ENCODE data around the gene TPR.

The TPR gene

DNA sequence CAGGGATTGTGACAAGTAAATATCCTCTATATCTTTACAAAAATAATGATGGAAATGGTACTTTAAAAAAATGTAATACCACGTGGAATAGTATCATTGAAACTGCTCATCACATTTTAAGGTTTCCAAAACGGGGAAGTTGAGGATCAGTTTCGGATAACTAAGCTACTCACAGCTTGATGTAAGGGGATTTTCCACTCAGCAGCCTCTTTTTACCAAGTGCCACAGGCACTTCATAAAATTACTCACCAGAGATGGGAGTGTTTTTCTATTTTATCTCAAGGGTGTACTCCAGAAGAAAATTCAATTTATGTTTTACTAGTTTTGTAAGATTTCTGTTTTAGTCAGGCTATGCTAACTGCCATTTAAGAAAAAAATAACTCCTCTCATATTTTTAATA lies 91.7 kb downstream of the TPR start:
- no peak for DNase-seq

DNA sequence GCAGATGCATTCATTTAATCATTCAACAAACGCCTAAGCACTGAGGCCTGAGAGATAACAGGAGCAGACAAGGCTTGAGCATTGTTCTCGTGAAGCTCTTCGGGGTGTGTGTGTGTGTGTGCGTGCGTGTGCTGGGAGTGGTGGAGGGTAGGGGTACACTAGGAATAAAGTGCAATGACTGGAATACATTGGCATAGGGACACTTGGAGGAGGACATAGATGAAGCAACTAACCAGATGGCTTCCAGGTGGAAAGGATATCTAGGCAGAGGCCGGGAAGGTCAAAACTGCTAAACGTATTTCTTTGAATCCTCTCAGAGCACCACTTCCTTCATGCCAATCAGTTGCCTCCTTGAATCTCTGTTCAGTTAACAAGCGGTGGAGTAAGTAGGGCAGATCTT lies 92.6 kb downstream of the TPR start:
- no peak for DNase-seq

DNA sequence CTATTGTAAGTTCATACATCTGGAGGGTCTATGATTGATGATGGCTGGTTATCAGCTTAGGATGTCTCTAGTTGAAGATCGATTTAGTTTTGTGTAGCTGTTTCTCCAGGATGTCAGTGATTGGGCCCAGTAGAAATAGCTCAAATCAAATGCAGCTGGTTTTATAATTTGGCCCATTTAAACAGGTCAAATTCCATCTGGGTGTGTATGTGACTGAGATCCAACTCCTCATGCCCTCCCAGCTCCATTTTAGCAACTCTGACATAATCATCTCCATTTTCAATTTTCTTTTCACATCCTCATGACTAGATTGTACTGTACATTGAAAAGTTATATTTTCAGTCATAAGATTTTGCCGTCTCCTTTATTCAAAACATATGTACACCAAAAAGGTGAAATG lies 99.2 kb downstream of the TPR start:
- DNase-seq, result no peak

DNA sequence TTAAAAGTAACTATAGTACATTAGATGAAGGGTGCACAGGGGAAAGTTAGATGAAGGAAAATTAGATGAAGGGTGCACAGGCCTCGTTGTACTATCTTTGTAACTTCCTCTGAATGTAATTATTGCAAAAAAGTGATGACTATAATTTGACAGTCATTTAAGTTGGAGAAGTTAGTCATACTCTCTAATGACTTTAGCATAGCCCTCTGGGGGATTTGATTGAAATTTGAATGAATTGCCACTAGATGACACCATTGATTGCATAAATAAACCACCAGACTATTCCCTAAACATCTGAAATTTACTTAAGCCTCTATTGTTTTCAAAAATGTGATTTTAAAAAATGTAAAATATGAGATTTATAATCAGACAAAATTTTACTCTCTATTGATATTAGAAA lies 102.6 kb downstream of the TPR start:
- no peak for DNase-seq

DNA sequence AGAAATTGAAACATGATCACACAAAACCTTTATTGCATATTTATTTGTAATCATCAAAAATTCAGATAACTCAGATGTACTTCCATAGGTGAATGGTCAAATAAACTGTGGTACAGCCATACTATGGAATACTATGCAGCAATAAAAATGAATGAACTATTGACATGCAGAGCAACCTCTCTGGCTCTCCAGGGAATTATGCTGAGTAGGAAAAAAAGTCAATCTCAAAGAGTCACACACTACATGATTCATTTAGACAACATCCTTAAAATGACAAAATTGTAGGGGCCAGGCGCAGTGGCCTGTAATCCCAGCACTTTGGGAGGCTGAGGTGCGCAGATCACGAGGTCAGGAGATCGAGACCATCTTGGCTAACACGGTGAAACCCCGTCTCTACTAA lies 104.0 kb downstream of the TPR start:
- no peak for DNase-seq

All from T1000 (cell line).